Spleen (tissue), 11 donors: Measurements from ENCODE around the gene OR13C4. TPM values are rescaled to one million over a fixed set of nuclear protein-coding genes. Genes with fewer than 3 reads are reported as not detected.

Source experiments
- DNase-seq: peaks from one replicate; pipeline ENCODE4 v3.0.0-alpha.2; 2020
- H3K27ac ChIP-seq, 8 donors: fragments of 200-600 bp; sonication (generic) in 7 of 8; 1 replicate in 4 of 8; 2 replicates in 4 of 8; pipeline versions ENCODE4 v1.5.0 to v1.8.0; 2016 to 2021; ENCODE audit warnings: inconsistent platforms in 4 of 8, mild to moderate bottlenecking in 4 of 8, moderate library complexity in 1 of 8
- H3K27me3 ChIP-seq, 7 donors: fragments of 200-600 bp; sonication (generic) in 6 of 7; replicated peaks in 1 of 7; 1 replicate in 4 of 7; 2 replicates in 3 of 7; pipeline versions ENCODE4 v1.5.0 to v1.8.0; 2016 to 2021; ENCODE audit warnings: inconsistent platforms in 3 of 7, mild to moderate bottlenecking in 1 of 7
- H3K36me3 ChIP-seq, 6 donors: fragments of 200-600 bp; sonication (generic) in 5 of 6; 1 replicate in 4 of 6; 2 replicates in 2 of 6; pipeline versions ENCODE4 v1.5.0 to v1.8.0; 2016 to 2021; ENCODE audit warnings: inconsistent platforms in 2 of 6
- H3K4me1 ChIP-seq, 6 donors: fragments of 200-600 bp; sonication (generic) in 5 of 6; 1 replicate in 3 of 6; 2 replicates in 3 of 6; pipeline versions ENCODE4 v1.5.0 to v1.8.0; 2016 to 2021; ENCODE audit warnings: inconsistent platforms in 3 of 6
- H3K4me3 ChIP-seq, 8 donors: fragments of 200-600 bp; sonication (generic) in 7 of 8; 1 replicate in 4 of 8; 2 replicates in 4 of 8; pipeline versions ENCODE4 v1.5.0 to v1.8.0; 2016 to 2021; ENCODE audit warnings: inconsistent platforms in 4 of 8, mild to moderate bottlenecking in 4 of 8, moderate library complexity in 2 of 8
- H3K9me3 ChIP-seq, 8 donors: fragments of 200-600 bp; sonication (generic) in 7 of 8; 1 replicate in 4 of 8; 2 replicates in 4 of 8; pipeline versions ENCODE4 v1.5.0 to v1.8.0; 2016 to 2021; ENCODE audit warnings: inconsistent platforms in 4 of 8
- CTCF ChIP-seq, 11 experiments: fragments of 200-600 bp in 7 of 11; fragments of 450-650 bp in 4 of 11; sonication (generic) in 4 of 11; IDR thresholded peaks in 8 of 11; conservative IDR thresholded peaks in 3 of 11; 1 replicate in 7 of 11; 2 replicates in 4 of 11; pipeline versions ENCODE4 v1.4.0 to v1.8.0; 2016 to 2021; ENCODE audit warnings: antibody characterized with exemption in 11 of 11, inconsistent platforms in 4 of 11, mild to moderate bottlenecking in 1 of 11
- POLR2A ChIP-seq, 3 donors: fragments of 450-650 bp; IDR thresholded peaks; one replicate each; pipeline ENCODE4 v1.5.1; 2017; ENCODE audit warnings: antibody characterized with exemption in 3 of 3, mild to moderate bottlenecking in 1 of 3
- POLR2AphosphoS5 ChIP-seq, 3 donors: sonication (generic); formaldehyde crosslinking; IDR thresholded peaks; one replicate each; pipeline ENCODE4 v1.5.1; 2017; ENCODE audit warnings: antibody characterized with exemption in 3 of 3
- WGBS, 5 donors: extraction: QIAGEN DNeasy Blood & Tissue Kit in 3 of 5; methylation state at CpG; one replicate each; pipeline versions ENCODE4 v1.1.5 to v1.1.7; 2013 to 2018; 5-methylcytosine and 5-hydroxymethylcytosine counted together
- intact Hi-C: fragments of 100-400 bp; cut with DNase I; formaldehyde crosslinking; loops from one replicate; pipeline ENCODE4 v1.15.0; 2023; ENCODE audit warnings: low total_unique reads
- polyA plus RNA-seq, 3 donors: library from polyadenylated mRNA; stranded (reverse); fragments of 200-250 nt; gene quantifications; one replicate each; pipeline ENCODE4 v1.2.1, GENCODE V29; 2013
- total RNA-seq, 7 donors: library from RNA; depleted of rRNA in 3 of 7; stranded (reverse); fragments of >200 nt in 3 of 7; fragmentation: NEBNext Ultra II Directional in 4 of 7; extraction: Animal tissue kit (Norgen Biotek cat#: 25700) in 4 of 7; gene quantifications; one replicate each; pipeline versions ENCODE4 v1.1.0 to v1.2.1, GENCODE V29; 2016 to 2021
- donor health status: healthy with polysubstance abuse.
- donor health status: DM: no; HTN: no; CAD: no; lungs with moderate emphysema.
- donor health status: DM: no; HTN: no; CAD: no.
- donor health status: Bipolar disorder and iron deficiency.
- donor health status: healthy.
- donor health status: DM: no; HTN: no; CAD: no.
- donor health status: DM: yes; HTN: yes; CAD: no.

OR13C4 gene
- total and polyA plus RNA-seq, 10 donors, result not detected

- WGBS, 5 donors, result 88 to 96% (median 92%) methylated on average over 2 of the region's 2 CpGs
- Histone ChIP-seq H3K36me3 (no peaks in the 10 kb centered on the region), H3K4me3 (no peak overlapping the region), H3K9me3 (peaks cover 0 to 4% (median 0%) of the 10 kb centered on the region in 8 donors), H3K4me1 (no peaks in the 10 kb centered on the region), H3K27ac (no peak overlapping the region), H3K27me3 (no peaks in the 10 kb centered on the region)
- intact Hi-C loops, result no loop called here
- no peak for TF ChIP-seq POLR2A (IDR thresholded peaks at IDR 0.05)
- TF ChIP-seq POLR2AphosphoS5 (IDR thresholded peaks at IDR 0.05), result no peak
- TF ChIP-seq CTCF (IDR thresholded peaks at IDR 0.05 in 8 of 11, conservative IDR thresholded peaks at IDR 0.05 in 3 of 11), result no peak
- DNase-seq, result no peak
These were observed 42.0 kb downstream of the OR13C4 start for GRCh38 chr9:104485014-104485413.

GRCh38 chr9:104482921-104483570, 44.0 kb downstream of the OR13C4 start:
- no peaks in the 10 kb centered on the region for H3K36me3 ChIP-seq
- H3K4me1 ChIP-seq, result no peaks in the 10 kb centered on the region
- H3K27ac ChIP-seq, result no peak overlapping the region
- no peak overlapping the region for H3K4me3 ChIP-seq
- no peaks in the 10 kb centered on the region for H3K27me3 ChIP-seq
- TF ChIP-seq CTCF (IDR thresholded peaks at IDR 0.05 in 8 of 11, conservative IDR thresholded peaks at IDR 0.05 in 3 of 11) (no peak), POLR2A (IDR thresholded peaks at IDR 0.05) (no peak)
- 68 to 85% (median 78%) methylated on average over 5 of the region's 5 CpGs for WGBS, 5 donors
- intact Hi-C loops, result no loop called here
- DNase-seq, result no peak
- H3K9me3 ChIP-seq, result no peaks in the 10 kb centered on the region

Other genes with a start within 250 kb of the OR13C4 start
- gene OR13F1, start 22.9 kb downstream of the OR13C4 start, total RNA-seq, result not detected
- gene OR13F1, start 22.9 kb downstream of the OR13C4 start, polyA plus RNA-seq, result not detected
- not detected for gene OR13C3, start 9.6 kb upstream of the OR13C4 start, total RNA-seq
- gene OR13C3, start 9.6 kb upstream of the OR13C4 start, polyA plus RNA-seq, result not detected
- gene OR13C8, start 42.0 kb upstream of the OR13C4 start, total RNA-seq, result not detected
- not detected for gene OR13C8, start 42.0 kb upstream of the OR13C4 start, polyA plus RNA-seq
- under 1 TPM in 1 of 7 donors, not detected in 6; 0.70 TPM for gene OR13C5, start 72.2 kb upstream of the OR13C4 start, total RNA-seq
- gene OR13C5, start 72.2 kb upstream of the OR13C4 start, polyA plus RNA-seq, result not detected
- not detected for gene OR13C2, start 78.4 kb upstream of the OR13C4 start, total RNA-seq
- gene OR13C2, start 78.4 kb upstream of the OR13C4 start, polyA plus RNA-seq, result not detected
- not detected for gene OR13C9, start 91.0 kb upstream of the OR13C4 start, total RNA-seq
- not detected for gene OR13C9, start 91.0 kb upstream of the OR13C4 start, polyA plus RNA-seq
- not detected for gene OR13D1, start 167.3 kb upstream of the OR13C4 start, total RNA-seq
- not detected for gene OR13D1, start 167.3 kb upstream of the OR13C4 start, polyA plus RNA-seq
- 10 to 100 TPM; 20.8 to 28.5 (median 23.8) TPM for gene NIPSNAP3A, start 220.5 kb upstream of the OR13C4 start, total RNA-seq
- 10 to 100 TPM; 17.2 to 27.9 (median 23.0) TPM for gene NIPSNAP3A, start 220.5 kb upstream of the OR13C4 start, polyA plus RNA-seq
- 1 to 10 TPM; 1.9 to 4.8 (median 4.3) TPM for gene NIPSNAP3B, start 236.9 kb upstream of the OR13C4 start, total RNA-seq
- gene NIPSNAP3B, start 236.9 kb upstream of the OR13C4 start, polyA plus RNA-seq, result 1 to 10 TPM; 2.2 to 3.3 (median 2.8) TPM